Gastroesophageal sphincter (tissue), 4 donors: ENCODE measurements around the gene FAM9C. TPM values are rescaled to one million over a fixed set of nuclear protein-coding genes. Genes with fewer than 3 reads are reported as not detected.
"Not testable (repeated sequence)": the region's sequence is repeated elsewhere in the genome, so short reads cannot be mapped to it uniquely, and the experiment has no call there.

Experiments used
- ATAC-seq: fragments of 150-250 bp; one replicate; pipeline ENCODE4 v1.9.1; 2016; ENCODE audit warnings: mild to moderate bottlenecking, moderate library complexity
- H3K27ac ChIP-seq, 4 donors: fragments of 200-600 bp; sonication (generic) in 3 of 4; 1 replicate in 3 of 4; 2 replicates in 1 of 4; pipeline ENCODE4 v1.5.1; 2016 to 2019
- H3K27me3 ChIP-seq: fragments of 200-600 bp; sonication (generic); one replicate; pipeline ENCODE4 v1.5.1; 2019
- H3K36me3 ChIP-seq, 2 donors: fragments of 200-600 bp; sonication (generic); one replicate each; pipeline ENCODE4 v1.5.1; 2019; ENCODE audit warnings: control low read depth in 1 of 2
- H3K4me1 ChIP-seq, 3 donors: fragments of 200-600 bp; sonication (generic); 1 replicate in 2 of 3; 2 replicates in 1 of 3; pipeline ENCODE4 v1.5.1; 2016 to 2019; ENCODE audit warnings: control low read depth in 2 of 3
- H3K4me3 ChIP-seq, 2 donors: fragments of 200-600 bp; sonication (generic); one replicate each; pipeline ENCODE4 v1.5.1; 2019; ENCODE audit warnings: mild to moderate bottlenecking in 1 of 2, moderate library complexity in 1 of 2
- H3K9me3 ChIP-seq, 3 donors: fragments of 200-600 bp; sonication (generic); one replicate each; pipeline ENCODE4 v1.5.1; 2017 to 2019; ENCODE audit warnings: control low read depth in 2 of 3
- CTCF ChIP-seq, 4 experiments: fragments of 200-600 bp in 2 of 4; fragments of 450-650 bp in 2 of 4; sonication (generic) in 1 of 4; IDR thresholded peaks; one replicate each; pipeline ENCODE4 v1.5.1; 2017 to 2019; ENCODE audit warnings: antibody characterized with exemption in 4 of 4, mild to moderate bottlenecking in 2 of 4, moderate library complexity in 2 of 4
- EP300 ChIP-seq: sonication (generic); formaldehyde crosslinking; IDR thresholded peaks from one replicate; pipeline ENCODE4 v1.6.1; 2017; ENCODE audit warnings: antibody characterized with exemption, mild to moderate bottlenecking
- POLR2A ChIP-seq, 2 donors: fragments of 450-650 bp; IDR thresholded peaks; one replicate each; pipeline ENCODE4 v1.6.1; 2017; ENCODE audit warnings: antibody characterized with exemption in 2 of 2, mild to moderate bottlenecking in 2 of 2, moderate library complexity in 1 of 2
- POLR2AphosphoS5 ChIP-seq: sonication (generic); formaldehyde crosslinking; IDR thresholded peaks from one replicate; pipeline ENCODE4 v1.6.1; 2017; ENCODE audit warnings: antibody characterized with exemption
- WGBS, 2 donors: methylation state at CpG; one replicate each; pipeline ENCODE4 v1.1.5; 2018; ENCODE audit warnings: low coverage in 1 of 2; 5-methylcytosine and 5-hydroxymethylcytosine counted together
- total RNA-seq, 4 donors: library from RNA; depleted of rRNA; stranded (reverse); fragments of >200 nt; gene quantifications; one replicate each; pipeline ENCODE4 v1.1.0, GENCODE V29; 2016

FAM9C gene
- total RNA-seq, 4 donors from 2014 or later, result not detected

GRCh38 chrX:13026877-13027652 lies 17.4 kb downstream of the FAM9C start:
- Histone ChIP-seq H3K4me3 (no peak overlapping the region), H3K4me1 (peaks cover 0 to 21% (median 0%) of the 10 kb centered on the region in 3 donors), H3K27ac (no peak overlapping the region), H3K27me3 (no peaks in the 10 kb centered on the region), H3K36me3 (no peaks in the 10 kb centered on the region), H3K9me3 (no peaks in the 10 kb centered on the region)
- TF ChIP-seq POLR2A (IDR thresholded peaks at IDR 0.05), result no peak
- no peak for TF ChIP-seq POLR2AphosphoS5
- ATAC-seq, result no peak
- 81 to 100% methylated on average over 4 to 6 of the region's 8 CpGs for WGBS, 2 donors

GRCh38 chrX:13024986-13025385 lies 19.4 kb downstream of the FAM9C start:
- WGBS, 2 donors, result 40 to 100% methylated on average over 1 of the region's 3 CpGs
- TF ChIP-seq CTCF (IDR thresholded peaks at IDR 0.05), result no peak
- no peak for TF ChIP-seq EP300
- TF ChIP-seq POLR2A (IDR thresholded peaks at IDR 0.05), result no peak
- TF ChIP-seq POLR2AphosphoS5, result no peak
- Histone ChIP-seq H3K27ac (no peak overlapping the region), H3K4me3 (no peak overlapping the region), H3K36me3 (no peaks in the 10 kb centered on the region), H3K4me1 (peaks cover 0 to 16% (median 0%) of the 10 kb centered on the region in 3 donors), H3K27me3 (no peaks in the 10 kb centered on the region), H3K9me3 (no peaks in the 10 kb centered on the region)
- no peak for ATAC-seq

GRCh38 chrX:13023979-13024378 lies 20.4 kb downstream of the FAM9C start:
- Histone ChIP-seq H3K4me3 (no peak overlapping the region), H3K4me1 (peaks cover 0 to 6% (median 0%) of the 10 kb centered on the region in 3 donors), H3K27ac (no peak overlapping the region), H3K27me3 (no peaks in the 10 kb centered on the region), H3K36me3 (no peaks in the 10 kb centered on the region), H3K9me3 (no peaks in the 10 kb centered on the region)
- 46 to 75% methylated on average over 2 to 4 of the region's 4 CpGs for WGBS, 2 donors
- ATAC-seq, result no peak
- no peak for TF ChIP-seq EP300
- TF ChIP-seq CTCF (IDR thresholded peaks at IDR 0.05), result no peak

- TF ChIP-seq POLR2AphosphoS5, result no peak
- Histone ChIP-seq H3K27ac (no peak overlapping the region), H3K9me3 (no peaks in the 10 kb centered on the region), H3K4me1 (peaks cover 0 to 1% (median 0%) of the 10 kb centered on the region in 3 donors), H3K4me3 (no peak overlapping the region), H3K36me3 (no peaks in the 10 kb centered on the region), H3K27me3 (no peaks in the 10 kb centered on the region)
- ATAC-seq, result no peak
- 81% methylated on average over 3 of the region's 3 CpGs; no CpG with 5 or more reads in 1 of the 2 donors for WGBS, 2 donors
Measured at GRCh38 chrX:13023567-13023966, 20.9 kb downstream of the FAM9C start.

- Histone ChIP-seq H3K9me3 (no peaks in the 10 kb centered on the region), H3K4me3 (no peak overlapping the region), H3K27ac (no peak overlapping the region), H3K36me3 (no peaks in the 10 kb centered on the region), H3K27me3 (no peaks in the 10 kb centered on the region), H3K4me1 (no peaks in the 10 kb centered on the region)
- ATAC-seq, result no peak
- 40 to 60% methylated on average over 1 to 2 of the region's 2 CpGs for WGBS, 2 donors
- TF ChIP-seq POLR2AphosphoS5 (no peak), EP300 (no peak), CTCF (IDR thresholded peaks at IDR 0.05) (no peak), POLR2A (IDR thresholded peaks at IDR 0.05) (no peak)
Measured at GRCh38 chrX:13022926-13023325, 21.5 kb downstream of the FAM9C start.

GRCh38 chrX:13016731-13017130 lies 27.7 kb downstream of the FAM9C start:
- not testable (repeated sequence) for H3K27me3 ChIP-seq, H3K27ac ChIP-seq, H3K4me3 ChIP-seq, H3K36me3 ChIP-seq, H3K4me1 ChIP-seq, H3K9me3 ChIP-seq, ATAC-seq
- 75 to 100% methylated on average over 4 to 5 of the region's 6 CpGs for WGBS, 2 donors
